Measurements from ENCODE around the gene TDRD3.

GRCh38 chr13:60355056-60355455 is 42.0 kb upstream of the TDRD3 start:
- no peak for TF ChIP-seq REST (IDR thresholded peaks at IDR 0.05)
- TF ChIP-seq HNF4A (conservative IDR thresholded peaks at IDR 0.05) = no peak
- no peak for TF ChIP-seq CTCF (IDR thresholded peaks at IDR 0.05; ENCODE audit: low read depth, low read length, missing input control)
- TF ChIP-seq GABPA (IDR thresholded peaks at IDR 0.05 in 1 of 2, conservative IDR thresholded peaks at IDR 0.05 in 1 of 2) = no peak
- no peak for TF ChIP-seq RAD21 (IDR thresholded peaks at IDR 0.05)
- TF ChIP-seq, protein P1, sequence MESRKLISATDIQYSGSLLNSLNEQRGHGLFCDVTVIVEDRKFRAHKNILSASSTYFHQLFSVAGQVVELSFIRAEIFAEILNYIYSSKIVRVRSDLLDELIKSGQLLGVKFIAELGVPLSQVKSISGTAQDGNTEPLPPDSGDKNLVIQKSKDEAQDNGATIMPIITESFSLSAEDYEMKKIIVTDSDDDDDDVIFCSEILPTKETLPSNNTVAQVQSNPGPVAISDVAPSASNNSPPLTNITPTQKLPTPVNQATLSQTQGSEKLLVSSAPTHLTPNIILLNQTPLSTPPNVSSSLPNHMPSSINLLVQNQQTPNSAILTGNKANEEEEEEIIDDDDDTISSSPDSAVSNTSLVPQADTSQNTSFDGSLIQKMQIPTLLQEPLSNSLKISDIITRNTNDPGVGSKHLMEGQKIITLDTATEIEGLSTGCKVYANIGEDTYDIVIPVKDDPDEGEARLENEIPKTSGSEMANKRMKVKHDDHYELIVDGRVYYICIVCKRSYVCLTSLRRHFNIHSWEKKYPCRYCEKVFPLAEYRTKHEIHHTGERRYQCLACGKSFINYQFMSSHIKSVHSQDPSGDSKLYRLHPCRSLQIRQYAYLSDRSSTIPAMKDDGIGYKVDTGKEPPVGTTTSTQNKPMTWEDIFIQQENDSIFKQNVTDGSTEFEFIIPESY (IDR thresholded peaks at IDR 0.05) = no peak
- no peak for TF ChIP-seq YY1 (IDR thresholded peaks at IDR 0.05)
- TF ChIP-seq TAF1 (conservative IDR thresholded peaks at IDR 0.05) = no peak
- TF ChIP-seq ATF3 (IDR thresholded peaks at IDR 0.05) = no peak
- no peak for TF ChIP-seq SP1 (IDR thresholded peaks at IDR 0.05)
- no peak for TF ChIP-seq MAX (IDR thresholded peaks at IDR 0.05)
- TF ChIP-seq JUND (IDR thresholded peaks at IDR 0.05) = no peak

Data from liver (tissue), 3 donors.